DND-41 (cell line): Measurements from ENCODE around the gene ARL17B.
"Not testable (repeated sequence)": the region's sequence is repeated elsewhere in the genome, so short reads cannot be mapped to it uniquely, and the experiment has no call there.

Experiments used
- CTCF ChIP-seq: IDR thresholded peaks from 2 replicates; pipeline ENCODE4 v1.5.1; 2012; ENCODE audit warnings: borderline replicate concordance, low read length, moderate library complexity, mild to moderate bottlenecking; ENCODE audit not compliant: poor library complexity, severe bottlenecking; ENCODE audit errors: extremely low read depth
- EZH2 ChIP-seq: IDR thresholded peaks from 3 replicates; pipeline ENCODE4 v1.6.1; 2012; ENCODE audit warnings: borderline replicate concordance, low read depth, mild to moderate bottlenecking, moderate library complexity, low read length, inconsistent platforms; ENCODE audit not compliant: severe bottlenecking

DNA sequence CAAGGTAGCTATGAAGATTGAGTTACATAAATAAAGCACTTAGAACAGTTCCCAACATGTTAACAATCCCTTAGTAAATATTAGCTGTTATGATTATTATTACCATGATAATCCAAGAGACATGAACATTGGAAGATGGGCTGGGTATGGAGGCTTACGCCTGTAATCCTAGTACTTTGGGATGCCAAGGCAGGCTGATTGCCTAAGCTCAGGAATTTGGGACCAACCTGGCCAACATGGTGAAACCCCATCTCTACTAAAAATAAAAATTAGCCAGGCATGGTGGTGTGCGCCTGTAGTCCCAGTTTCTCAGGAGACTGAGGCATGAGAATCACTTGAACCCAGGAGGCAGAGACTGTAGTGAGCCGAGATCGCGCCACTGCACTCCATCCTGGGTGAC, 45.6 kb upstream of the ARL17B start:
- not testable (repeated sequence) for TF ChIP-seq CTCF, EZH2
